ENCODE results near the gene MRPL24.

DNA sequence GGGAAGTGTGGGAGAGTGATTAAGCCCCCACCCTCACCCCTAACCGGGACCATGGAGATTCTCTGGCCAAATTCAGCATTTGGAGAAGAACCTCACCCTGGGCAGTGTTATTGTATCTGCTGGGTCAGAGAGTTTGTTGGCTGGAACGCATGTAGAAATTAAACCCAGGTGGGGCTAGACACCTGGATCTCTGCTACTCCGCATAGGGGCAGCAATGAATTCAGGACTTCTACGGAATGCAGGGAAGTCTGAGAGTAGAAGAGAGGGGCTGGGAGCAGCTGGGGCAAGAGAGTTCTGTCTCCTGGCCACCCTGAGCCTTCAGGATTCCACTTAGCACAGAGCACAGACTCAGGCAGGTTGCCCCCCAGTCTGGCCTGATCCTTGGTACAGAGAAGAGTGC, 31.9 kb downstream of the MRPL24 start:
- TF ChIP-seq GATA1 (IDR thresholded peaks at IDR 0.05; ENCODE audit: low read depth, low read length), result no peak
- no peak for TF ChIP-seq POLR2A (IDR thresholded peaks at IDR 0.05; ENCODE audit: low read length)
